Measurements from ENCODE around the gene NTM.

The NTM gene

GRCh38 chr11:132046288-132046865 lies 676.0 kb downstream of the NTM start:
- no peak overlapping the region for H3K9ac ChIP-seq
- no peaks in the 10 kb centered on the region for H3K27me3 ChIP-seq (ENCODE audit: control insufficient read depth, insufficient read depth, low read length)
- H3K4me2 ChIP-seq (ENCODE audit: low read length) = no peak overlapping the region
- peaks cover 23% of the 10 kb centered on the region for H3K79me2 ChIP-seq
- no peak overlapping the region for H3K27ac ChIP-seq
- H3K4me1 ChIP-seq = peaks cover 18% of the 10 kb centered on the region
- H3K36me3 ChIP-seq (ENCODE audit: control insufficient read depth, insufficient read depth, low read length) = no peaks in the 10 kb centered on the region
- H2AFZ ChIP-seq = no peak overlapping the region
- TF ChIP-seq CTCF (IDR thresholded peaks at IDR 0.05) = no peak
- H3K4me3 ChIP-seq (ENCODE audit: low read depth, low read length) = no peak overlapping the region
- H3K9me3 ChIP-seq (ENCODE audit: control insufficient read depth, low read length) = no peaks in the 10 kb centered on the region

GRCh38 chr11:132047167-132047566 lies 676.8 kb downstream of the NTM start:
- Histone ChIP-seq H3K27ac (no peak overlapping the region), H3K9me3 (ENCODE audit: control insufficient read depth, low read length) (no peaks in the 10 kb centered on the region), H3K4me3 (ENCODE audit: low read depth, low read length) (no peak overlapping the region), H3K27me3 (ENCODE audit: control insufficient read depth, insufficient read depth, low read length) (no peaks in the 10 kb centered on the region), H3K36me3 (ENCODE audit: control insufficient read depth, insufficient read depth, low read length) (no peaks in the 10 kb centered on the region), H3K4me2 (ENCODE audit: low read length) (no peak overlapping the region), H2AFZ (no peak overlapping the region), H3K9ac (no peak overlapping the region), H3K79me2 (peaks cover 22% of the 10 kb centered on the region), H3K4me1 (peaks cover 18% of the 10 kb centered on the region)
- no peak for TF ChIP-seq CTCF (IDR thresholded peaks at IDR 0.05)

GRCh38 chr11:132048040-132048439 lies 677.6 kb downstream of the NTM start:
- Histone ChIP-seq H3K79me2 (peaks cover 25% of the 10 kb centered on the region), H3K9ac (no peak overlapping the region), H3K27ac (no peak overlapping the region), H3K4me1 (peaks cover 18% of the 10 kb centered on the region), H3K9me3 (ENCODE audit: control insufficient read depth, low read length) (no peaks in the 10 kb centered on the region), H3K4me2 (ENCODE audit: low read length) (no peak overlapping the region), H3K27me3 (ENCODE audit: control insufficient read depth, insufficient read depth, low read length) (no peaks in the 10 kb centered on the region), H3K4me3 (ENCODE audit: low read depth, low read length) (no peak overlapping the region), H3K36me3 (ENCODE audit: control insufficient read depth, insufficient read depth, low read length) (no peaks in the 10 kb centered on the region), H2AFZ (no peak overlapping the region)
- no peak for TF ChIP-seq CTCF (IDR thresholded peaks at IDR 0.05)

- Histone ChIP-seq H3K79me2 (peaks cover 25% of the 10 kb centered on the region), H3K4me2 (ENCODE audit: low read length) (no peak overlapping the region), H3K27ac (no peak overlapping the region), H3K4me1 (peaks cover 18% of the 10 kb centered on the region), H3K27me3 (ENCODE audit: control insufficient read depth, insufficient read depth, low read length) (no peaks in the 10 kb centered on the region), H3K36me3 (ENCODE audit: control insufficient read depth, insufficient read depth, low read length) (no peaks in the 10 kb centered on the region), H3K9ac (no peak overlapping the region), H2AFZ (no peak overlapping the region), H3K4me3 (ENCODE audit: low read depth, low read length) (no peak overlapping the region), H3K9me3 (ENCODE audit: control insufficient read depth, low read length) (no peaks in the 10 kb centered on the region)
- no peak for TF ChIP-seq CTCF (IDR thresholded peaks at IDR 0.05)
Observed at GRCh38 chr11:132049205-132049604, 678.8 kb downstream of the NTM start.

GRCh38 chr11:132050049-132050448 lies 679.6 kb downstream of the NTM start:
- H3K79me2 ChIP-seq = peaks cover 23% of the 10 kb centered on the region
- peaks cover 18% of the 10 kb centered on the region for H3K4me1 ChIP-seq
- H3K27me3 ChIP-seq (ENCODE audit: control insufficient read depth, insufficient read depth, low read length) = no peaks in the 10 kb centered on the region
- H3K36me3 ChIP-seq (ENCODE audit: control insufficient read depth, insufficient read depth, low read length) = no peaks in the 10 kb centered on the region
- no peak overlapping the region for H2AFZ ChIP-seq
- no peak overlapping the region for H3K9ac ChIP-seq
- no peak for TF ChIP-seq CTCF (IDR thresholded peaks at IDR 0.05)
- H3K9me3 ChIP-seq (ENCODE audit: control insufficient read depth, low read length) = no peaks in the 10 kb centered on the region
- H3K27ac ChIP-seq = no peak overlapping the region
- H3K4me3 ChIP-seq (ENCODE audit: low read depth, low read length) = no peak overlapping the region
- no peak overlapping the region for H3K4me2 ChIP-seq (ENCODE audit: low read length)

All from parathyroid adenoma (tissue), 2 donors.